ENCODE results near the gene POLR2M.

- no peak for TF ChIP-seq ZNF792 (tag by site-specific recombination; IDR thresholded peaks at IDR 0.05)
- TF ChIP-seq ZNF423 (tag by site-specific recombination; IDR thresholded peaks at IDR 0.05): no peak
- no peak for TF ChIP-seq CTCF (tag by site-specific recombination; IDR thresholded peaks at IDR 0.05)
- TF ChIP-seq ZNF274 (IDR thresholded peaks at IDR 0.05; ENCODE audit: low read length): no peak
- no peak for TF ChIP-seq ZNF274 (tag by site-specific recombination; IDR thresholded peaks at IDR 0.05; ENCODE audit: borderline replicate concordance)
- TF ChIP-seq ZNF19 (tag by site-specific recombination; IDR thresholded peaks at IDR 0.05; ENCODE audit: low read depth): no peak
- no peak for TF ChIP-seq ZNF311 (tag by site-specific recombination; IDR thresholded peaks at IDR 0.05; ENCODE audit: borderline replicate concordance)
- no peak for TF ChIP-seq REST (tag by site-specific recombination; IDR thresholded peaks at IDR 0.05)
- TF ChIP-seq ZBTB21 (tag by site-specific recombination; IDR thresholded peaks at IDR 0.05): no peak
Measured at GRCh38 chr15:57758560-57758959, 52.0 kb downstream of the POLR2M start.

Measured in HEK293 (cell line).